ENCODE measurements around the gene PYM1.

Gene PYM1

DNA sequence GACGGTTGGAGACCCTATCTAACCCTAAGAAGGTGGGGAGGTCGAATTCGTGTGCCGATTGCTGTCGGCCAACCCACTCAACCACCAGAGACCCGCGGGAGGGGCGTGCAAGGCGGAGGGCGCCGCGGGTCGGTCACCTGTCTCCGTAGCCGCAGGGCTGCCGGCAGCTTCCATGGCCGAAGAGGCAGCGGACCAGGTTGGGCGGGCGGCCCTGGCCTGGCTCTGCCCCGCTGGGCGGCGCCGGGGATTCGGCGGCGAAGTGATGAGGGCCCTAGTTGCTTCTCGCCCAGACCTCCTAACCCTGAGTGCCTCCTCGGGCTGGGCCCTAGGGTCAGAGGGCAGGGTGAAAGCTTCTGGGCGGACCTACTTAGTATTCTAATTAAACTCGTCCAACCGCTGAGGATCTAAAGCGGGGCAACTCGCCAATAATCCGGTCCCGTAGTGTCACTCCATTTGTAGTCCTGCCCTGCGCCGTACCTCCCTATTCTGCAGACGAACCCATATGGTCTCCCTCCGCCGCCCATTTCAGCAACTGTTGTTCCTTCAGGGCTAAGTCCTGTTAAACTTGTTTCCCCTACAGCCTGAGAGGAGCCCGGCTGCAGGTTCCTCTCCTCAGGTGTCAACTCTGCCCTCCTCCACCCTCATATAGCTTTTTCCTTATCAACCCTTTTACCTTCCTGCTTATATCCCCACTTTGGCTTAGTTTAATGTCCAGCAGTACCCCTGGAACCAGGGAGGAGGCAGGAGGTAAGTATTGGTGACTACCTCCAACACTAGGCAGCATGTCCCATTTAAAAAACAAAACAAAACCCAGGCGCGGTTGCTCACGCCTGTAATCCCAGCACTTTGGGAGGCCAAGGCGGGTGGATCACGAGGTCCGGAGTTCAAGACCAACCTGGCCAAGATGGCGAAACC, at the start of gene PYM1:
PYM1 (minus strand) TSS at position 307 of the 915 bp plus-strand sequence; CDS start at position 174, 133 bp downstream.
- peak; percentile 89 for DNase-seq

- peak; percentile 58 for DNase-seq
Measured at GRCh38 chr12:55974308-55974730, 46.6 kb upstream of the PYM1 start.

DNA sequence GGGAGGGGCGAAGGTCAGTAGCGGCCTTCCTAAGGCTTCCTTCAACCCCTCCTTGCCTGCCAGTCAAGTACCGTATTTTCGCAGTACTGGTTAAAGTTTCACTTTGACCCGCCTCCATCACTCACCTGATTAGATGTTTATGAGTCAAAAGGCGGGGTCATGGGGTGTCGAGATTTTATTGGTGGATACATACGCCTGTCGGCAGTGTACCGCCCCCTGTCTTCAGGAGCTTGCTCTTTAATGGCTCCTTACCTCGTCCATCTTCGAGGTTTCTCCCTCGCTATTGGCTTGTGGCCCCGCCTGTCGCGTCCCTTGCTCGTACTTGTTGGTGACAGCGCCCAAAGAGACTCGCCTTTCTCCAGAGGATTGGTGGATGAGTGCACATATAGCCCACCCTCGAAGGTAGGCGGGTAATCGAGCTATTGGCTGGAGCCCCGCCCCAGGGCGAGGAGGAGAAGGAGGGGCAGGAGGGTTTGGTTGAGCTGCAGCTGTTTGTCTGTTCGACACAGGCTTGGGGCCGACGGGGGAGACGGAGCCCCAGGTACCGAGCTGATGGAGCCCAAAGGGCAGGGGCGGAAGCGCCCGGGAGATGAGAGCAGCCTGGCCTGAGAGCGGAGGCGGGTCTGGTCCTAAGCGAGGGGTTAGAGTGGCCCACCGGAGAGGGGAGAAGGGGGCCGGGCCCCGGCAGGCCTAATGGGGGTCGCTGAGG, 46.1 kb upstream of the PYM1 start, which contains the start of gene RAB5B:
RAB5B (plus strand) TSS at position 480 of the 709 bp plus-strand sequence. CDS start 12,883 bp downstream, outside the sequence.
- peak; percentile 100 for DNase-seq

DNA sequence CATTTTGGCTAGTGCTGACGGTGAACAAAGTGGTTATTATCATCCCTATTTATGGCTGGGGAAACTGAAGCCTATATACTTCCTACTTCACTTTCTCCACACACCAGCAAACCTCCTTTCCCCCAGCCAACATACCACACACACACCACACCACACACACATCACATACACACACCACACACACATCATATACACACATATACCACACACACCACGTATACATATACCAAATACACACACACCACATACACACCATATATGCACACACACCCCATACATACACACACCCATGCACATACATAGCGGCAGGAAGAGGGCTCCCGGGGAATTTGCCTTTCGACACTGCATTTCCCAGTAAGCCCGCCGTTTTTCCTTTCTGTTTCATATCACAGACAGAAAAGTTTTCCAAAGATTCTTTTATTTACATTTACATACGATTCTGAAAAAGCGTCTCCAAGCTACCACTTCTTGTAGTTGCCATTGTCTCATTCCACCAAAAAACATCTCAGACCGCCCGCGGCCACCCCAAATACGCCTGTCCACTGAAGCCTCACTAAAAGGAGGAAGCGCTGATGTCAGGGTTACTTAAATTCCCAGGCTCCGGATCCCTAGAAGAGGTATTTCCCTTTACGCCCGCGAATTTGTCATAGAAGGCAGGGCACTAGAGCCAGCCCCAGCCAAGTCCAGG, 45.4 kb upstream of the PYM1 start:
- no peak for DNase-seq

- no peak for DNase-seq
Measured at GRCh38 chr12:55972456-55972855, 44.8 kb upstream of the PYM1 start.

DNA sequence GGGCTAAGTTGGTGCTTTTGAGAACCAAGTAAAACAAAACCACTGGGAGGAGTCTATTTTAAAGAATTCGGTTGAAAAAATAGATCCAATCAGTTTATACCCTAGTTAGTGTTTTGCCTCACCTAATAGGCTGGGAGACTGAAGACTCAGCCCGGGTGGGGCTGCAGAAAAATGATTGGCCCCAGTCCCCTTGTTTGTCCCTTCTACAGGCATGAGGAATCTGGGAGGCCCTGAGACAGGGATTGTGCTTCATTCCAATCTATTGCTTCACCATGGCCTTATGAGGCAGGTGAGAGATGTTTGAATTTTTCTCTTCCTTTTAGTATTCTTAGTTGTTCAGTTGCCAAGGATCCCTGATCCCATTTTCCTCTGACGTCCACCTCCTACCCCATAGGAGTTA, 44.3 kb upstream of the PYM1 start:
- peak; percentile 37 for DNase-seq

DNA sequence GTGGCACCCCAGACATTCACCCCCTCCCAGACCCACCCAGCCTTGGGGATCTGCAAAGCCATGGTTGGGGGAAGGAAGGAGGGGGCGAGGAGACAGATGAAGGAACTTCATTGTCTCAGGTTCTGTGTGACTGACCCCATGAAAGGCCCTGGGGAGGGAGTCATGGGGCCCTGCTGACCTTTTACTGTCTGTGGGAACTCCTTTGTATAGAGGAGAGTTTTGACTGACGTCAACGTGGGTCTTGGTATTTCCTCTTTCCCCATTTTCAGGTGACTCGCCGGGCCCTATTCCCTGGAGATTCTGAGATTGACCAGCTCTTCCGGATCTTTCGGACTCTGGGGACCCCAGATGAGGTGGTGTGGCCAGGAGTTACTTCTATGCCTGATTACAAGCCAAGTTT, 43.1 kb upstream of the PYM1 start:
- DNase-seq = no peak

DNA sequence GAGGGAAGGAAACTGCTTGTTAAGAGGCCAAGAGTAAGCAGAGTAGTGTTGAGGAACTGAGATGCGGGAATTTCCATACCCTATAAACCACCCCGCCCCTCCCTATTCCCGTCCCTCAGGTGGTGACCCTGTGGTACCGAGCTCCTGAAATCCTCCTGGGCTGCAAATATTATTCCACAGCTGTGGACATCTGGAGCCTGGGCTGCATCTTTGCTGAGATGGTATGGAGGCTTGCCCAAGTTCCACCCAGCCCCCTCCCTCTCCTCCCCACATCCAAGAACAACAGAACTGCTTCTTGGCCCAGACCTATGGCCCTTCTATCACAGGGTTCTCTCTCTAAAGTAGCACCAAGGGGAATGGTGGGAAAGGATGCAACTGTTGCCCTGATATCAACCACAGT, 41.7 kb upstream of the PYM1 start:
- no peak for DNase-seq

GRCh38 chr12:55966408-55967281, 39.0 kb upstream of the PYM1 start, which contains the start of gene CDK2:
TSS of gene CDK2 (plus strand) at chr12:55966830. CDS start at chr12:55967009, 179 bp downstream.
- peak; percentile 94 for DNase-seq

- peak; percentile 71 for DNase-seq
Measured at GRCh38 chr12:55965941-55966407, 38.3 kb upstream of the PYM1 start, which contains the start of gene PMEL. TSS of gene PMEL (minus strand) at chr12:55966042. CDS start at chr12:55966011, 31 bp downstream.

GRCh38 chr12:55965240-55965639, 37.5 kb upstream of the PYM1 start:
- no peak for DNase-seq

DNA sequence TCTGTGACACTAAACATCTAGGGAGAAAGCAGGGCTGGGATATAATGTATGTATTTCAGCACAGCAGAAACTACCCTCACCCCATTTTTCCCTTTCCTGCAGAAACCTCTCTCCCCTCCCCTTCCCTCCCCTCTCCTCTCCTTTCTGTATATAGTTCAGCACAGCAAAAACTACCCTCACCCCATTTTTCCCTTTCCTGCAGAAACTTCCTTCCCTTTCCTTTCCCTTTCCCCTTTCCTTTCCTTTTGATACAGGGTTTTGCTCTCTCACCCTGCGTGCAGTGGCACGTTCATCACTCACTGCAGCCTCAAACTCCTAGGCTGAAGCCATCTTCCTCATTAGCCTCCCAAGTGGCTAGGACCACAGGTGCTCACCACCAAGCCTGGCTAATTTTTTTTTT, 36.1 kb upstream of the PYM1 start:
- no peak for DNase-seq

GRCh38 chr12:55957106-55957859, 29.6 kb upstream of the PYM1 start:
- no peak for DNase-seq

DNA sequence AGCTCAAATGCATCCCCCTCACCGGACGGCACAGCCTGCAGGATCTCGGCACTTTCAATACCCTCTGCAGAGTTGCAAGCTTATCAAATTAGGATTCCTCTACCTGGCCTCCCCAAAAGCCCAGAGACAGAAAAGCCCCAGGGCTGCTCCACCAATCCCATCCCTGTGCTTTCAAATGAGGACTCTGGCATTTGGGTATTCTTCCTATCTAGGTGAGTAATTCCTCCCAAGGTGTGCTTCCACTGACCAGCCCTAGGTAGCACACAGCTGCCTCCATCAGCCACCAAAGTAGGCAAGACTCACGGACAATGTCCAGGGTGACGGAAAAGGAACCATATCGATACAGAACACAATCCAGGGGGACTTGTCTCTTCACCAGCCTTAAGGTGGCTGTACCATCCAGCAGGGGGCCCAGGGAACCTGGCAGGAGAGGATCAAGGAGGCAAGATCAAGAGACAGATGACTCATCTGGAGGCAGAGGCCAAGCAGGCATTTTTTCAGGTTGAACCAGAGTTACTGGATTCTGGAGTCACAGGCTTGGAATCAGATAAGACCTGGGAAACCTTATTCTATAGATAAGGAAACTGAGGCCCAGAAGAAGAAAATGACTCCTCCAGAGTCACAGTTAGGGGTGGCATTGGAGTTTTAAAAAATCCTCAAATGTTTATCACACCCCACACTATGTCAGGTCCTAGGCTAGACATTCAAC, 28.3 kb upstream of the PYM1 start:
- peak; percentile 35 for DNase-seq

DNA sequence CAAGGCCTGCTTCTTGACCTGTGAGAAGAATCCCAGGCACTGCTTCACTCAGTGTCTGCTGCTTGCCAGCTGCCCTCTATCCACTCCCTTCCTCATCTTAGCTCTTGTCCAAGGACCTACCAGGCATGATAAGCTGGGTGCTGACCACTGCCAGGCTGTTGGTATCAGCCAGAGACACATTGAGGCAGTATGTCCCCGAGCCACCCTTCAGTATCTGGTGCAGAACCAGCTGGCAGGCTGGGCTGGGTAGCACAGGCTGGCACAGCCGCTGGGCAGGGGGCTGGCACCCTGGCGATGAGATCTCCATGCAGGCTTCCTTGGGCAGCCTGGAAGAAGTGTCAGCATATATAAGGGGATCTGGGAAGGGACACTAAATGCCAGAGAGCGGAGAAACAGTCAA, 27.6 kb upstream of the PYM1 start:
- no peak for DNase-seq

DNA sequence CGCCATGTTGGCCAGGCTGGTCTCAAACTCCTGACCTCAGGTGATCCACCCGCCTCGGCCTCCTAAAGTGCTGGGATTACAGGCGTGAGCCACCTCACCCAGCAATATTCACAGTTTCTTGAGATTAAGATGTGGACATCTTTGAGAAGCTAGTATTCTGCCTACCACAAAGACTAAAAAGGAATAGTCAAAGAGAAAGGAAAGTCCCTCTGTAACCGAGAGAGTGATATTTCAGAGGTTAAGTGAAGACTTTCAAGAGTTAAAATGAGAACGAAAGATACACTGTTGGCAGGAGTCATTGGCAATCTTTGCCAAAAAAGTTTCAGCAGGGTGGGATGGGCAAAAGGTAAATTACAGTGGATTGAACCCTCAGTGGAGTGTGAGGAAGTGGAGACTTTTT, 18.9 kb upstream of the PYM1 start:
- no peak for DNase-seq

DNA sequence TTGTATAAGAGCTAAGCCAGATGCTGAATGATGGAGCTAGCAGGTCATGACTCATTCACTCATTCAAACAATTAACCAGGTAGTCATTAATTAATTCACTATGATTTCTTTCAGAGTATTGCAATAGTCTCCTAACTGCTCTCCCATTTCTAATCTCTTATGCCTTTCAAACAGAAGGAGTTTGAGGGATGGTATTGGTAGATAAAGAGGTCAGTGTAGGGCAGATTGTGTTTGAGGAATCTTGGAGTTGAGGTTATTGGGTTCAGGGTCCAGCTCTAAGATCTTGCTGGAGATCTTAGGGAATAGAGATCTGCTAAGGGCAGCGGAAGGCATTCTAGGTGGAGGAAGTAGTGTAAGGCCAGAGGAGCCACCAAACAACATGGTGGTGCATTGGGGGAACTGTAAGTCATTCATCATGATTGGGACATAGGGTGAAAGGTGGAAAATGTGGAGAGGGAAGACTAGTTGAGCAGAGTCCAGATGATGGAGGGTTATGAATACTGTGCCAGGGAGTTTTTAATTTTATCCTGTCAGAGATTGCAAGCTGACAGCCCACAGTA, 15.0 kb upstream of the PYM1 start:
- peak; percentile 18 for DNase-seq

DNA sequence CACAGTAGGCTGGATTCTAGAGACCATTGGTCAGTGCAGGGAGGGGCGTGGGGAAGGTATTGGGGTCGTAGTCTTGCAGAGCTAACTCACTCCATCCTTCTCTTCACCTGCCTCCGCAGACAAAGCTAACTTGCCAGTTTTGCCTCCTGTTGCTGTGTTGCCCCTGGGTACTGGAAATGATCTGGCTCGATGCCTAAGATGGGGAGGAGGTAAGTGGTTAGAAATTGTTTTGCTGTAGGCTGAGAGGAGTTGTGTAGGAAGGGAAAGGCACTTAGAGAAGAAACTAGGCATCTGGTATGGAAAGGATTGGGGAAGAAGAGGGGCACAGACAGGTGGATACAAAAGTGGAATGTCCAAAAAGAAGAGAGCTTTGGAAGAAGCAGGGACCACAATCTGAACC, 14.4 kb upstream of the PYM1 start:
- DNase-seq = no peak

DNA sequence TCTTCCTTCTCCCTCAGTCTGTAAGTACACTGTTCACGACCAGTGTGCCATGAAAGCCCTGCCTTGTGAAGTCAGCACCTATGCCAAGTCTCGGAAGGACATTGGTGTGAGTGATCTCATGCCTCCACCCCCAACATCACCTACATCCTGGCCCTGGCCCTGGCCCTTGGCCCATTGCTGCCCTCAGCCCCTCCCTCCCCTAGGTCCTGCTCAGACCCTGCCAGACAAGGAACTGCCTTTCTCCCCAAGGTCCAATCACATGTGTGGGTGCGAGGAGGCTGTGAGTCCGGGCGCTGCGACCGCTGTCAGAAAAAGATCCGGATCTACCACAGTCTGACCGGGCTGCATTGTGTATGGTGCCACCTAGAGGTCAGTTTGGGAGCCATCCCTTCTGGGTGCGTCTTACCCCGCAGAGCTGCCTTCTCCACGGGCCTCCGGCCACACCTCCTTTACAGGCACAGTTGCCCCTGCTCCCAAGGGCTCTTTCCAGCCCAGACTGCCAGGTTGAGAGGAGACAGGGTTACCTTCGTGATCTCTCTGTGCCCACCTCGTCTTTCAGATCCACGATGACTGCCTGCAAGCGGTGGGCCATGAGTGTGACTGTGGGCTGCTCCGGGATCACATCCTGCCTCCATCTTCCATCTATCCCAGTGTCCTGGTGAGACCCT, 12.5 kb upstream of the PYM1 start:
- DNase-seq = peak; percentile 93
